ENCODE results near the gene RAB3D.
"Not testable (repeated sequence)": the region's sequence is repeated elsewhere in the genome, so short reads cannot be mapped to it uniquely, and the experiment has no call there.

RAB3D gene

GRCh38 chr19:11339254-11340098, at the start of gene RAB3D:
Gene RAB3D, minus strand, starts transcription at chr19:11339657. Its CDS starts 2,258 bp downstream, at chr19:11337399.
- peak; percentile 96 for DNase-seq (ENCODE audit: low spot score)

GRCh38 chr19:11387162-11388034, 47.9 kb upstream of the RAB3D start:
- no peak for DNase-seq (ENCODE audit: low spot score)

- no peak for DNase-seq (ENCODE audit: low spot score)
Measured at GRCh38 chr19:11384778-11385129, 45.3 kb upstream of the RAB3D start.

- DNase-seq (ENCODE audit: low spot score) = no peak
Measured at GRCh38 chr19:11383706-11384048, 44.2 kb upstream of the RAB3D start.

- peak; percentile 73 for DNase-seq (ENCODE audit: low spot score)
Measured at GRCh38 chr19:11382898-11383705, 43.6 kb upstream of the RAB3D start.

GRCh38 chr19:11380653-11381537, 41.4 kb upstream of the RAB3D start:
- peak; percentile 99 for DNase-seq (ENCODE audit: low spot score)

GRCh38 chr19:11379857-11380350, 40.4 kb upstream of the RAB3D start:
- no peak for DNase-seq (ENCODE audit: low spot score)

- DNase-seq (ENCODE audit: low spot score) = not testable (repeated sequence)
Measured at GRCh38 chr19:11379269-11379845, 39.9 kb upstream of the RAB3D start.

- DNase-seq (ENCODE audit: low spot score) = peak; percentile 79
Measured at GRCh38 chr19:11378319-11379189, 39.1 kb upstream of the RAB3D start.

GRCh38 chr19:11377756-11378155, 38.3 kb upstream of the RAB3D start:
- DNase-seq (ENCODE audit: low spot score) = no peak

- DNase-seq (ENCODE audit: low spot score) = no peak
Measured at GRCh38 chr19:11377237-11377636, 37.8 kb upstream of the RAB3D start.

GRCh38 chr19:11375143-11375948, 35.9 kb upstream of the RAB3D start:
- no peak for DNase-seq (ENCODE audit: low spot score)

- DNase-seq (ENCODE audit: low spot score) = peak; percentile 100
Measured at GRCh38 chr19:11374433-11375142, 35.1 kb upstream of the RAB3D start, which contains the start of gene SWSAP1. Gene SWSAP1, plus strand, starts transcription at chr19:11374666. Its CDS starts 15 bp downstream, at chr19:11374681.

GRCh38 chr19:11373885-11374432, 34.5 kb upstream of the RAB3D start:
- no peak for DNase-seq (ENCODE audit: low spot score)

GRCh38 chr19:11373166-11373884, 33.9 kb upstream of the RAB3D start:
- peak; percentile 39 for DNase-seq (ENCODE audit: low spot score)

GRCh38 chr19:11370744-11371143, 31.3 kb upstream of the RAB3D start:
- DNase-seq (ENCODE audit: low spot score) = no peak

- DNase-seq (ENCODE audit: low spot score) = no peak
Measured at GRCh38 chr19:11367528-11367927, 28.1 kb upstream of the RAB3D start.

All from HuH-7.5 (cell line).